Type B pancreatic cell (in vitro differentiated cells): Measurements from ENCODE around the gene TTC36. TPM values are rescaled to one million over a fixed set of nuclear protein-coding genes. Genes with fewer than 3 reads are reported as not detected.

Experiments used
- DNase-seq: peaks from one replicate; pipeline ENCODE4 v3.0.0; 2021; ENCODE audit warnings: mixed read lengths; ENCODE audit not compliant: unreplicated experiment; ENCODE audit errors: extremely low spot score
- H3K27ac Mint-ChIP-seq: 2 replicates; pipeline ENCODE4 v1.8.0; 2021; ENCODE audit warnings: mild to moderate bottlenecking, mixed read lengths
- H3K27me3 Mint-ChIP-seq: 2 replicates; pipeline ENCODE4 v1.8.0; 2021; ENCODE audit warnings: mixed read lengths
- H3K36me3 Mint-ChIP-seq: 2 replicates; pipeline ENCODE4 v1.8.0; 2021; ENCODE audit warnings: mixed read lengths
- H3K4me1 Mint-ChIP-seq: one replicate; pipeline ENCODE4 v1.8.0; 2021; ENCODE audit warnings: mixed read lengths; ENCODE audit not compliant: unreplicated experiment
- H3K4me3 Mint-ChIP-seq: 2 replicates; pipeline ENCODE4 v1.8.0; 2021; ENCODE audit warnings: mild to moderate bottlenecking, mixed read lengths
- H3K9me3 Mint-ChIP-seq: 2 replicates; pipeline ENCODE4 v1.8.0; 2021; ENCODE audit warnings: mixed read lengths
- total RNA-seq: library from RNA; stranded (reverse); gene quantifications from 2 replicates; pipeline ENCODE4 v1.2.1, GENCODE V29; 2021; ENCODE audit warnings: low replicate concordance
- TF ChIP-seq, protein P1 (sequence below): fragments of 200-600 bp; sonication (generic); conservative IDR thresholded peaks from 2 replicates; pipeline ENCODE4 v1.5.0; 2021; ENCODE audit warnings: antibody characterized with exemption, mild to moderate bottlenecking

TTC36 gene
- total RNA-seq, 1 donor from 2014 or later = 1.6 TPM

GRCh38 chr11:118497831-118498230 is 29.4 kb upstream of the TTC36 start:
- Mint-ChIP-seq H3K36me3 (peaks cover 38% of the 10 kb centered on the region), H3K9me3 (no peaks in the 10 kb centered on the region), H3K4me1 (no peaks in the 10 kb centered on the region), H3K4me3 (no peak overlapping the region), H3K27me3 (no peaks in the 10 kb centered on the region), H3K27ac (no peak overlapping the region)
- DNase-seq = no peak
- TF ChIP-seq, protein P1, sequence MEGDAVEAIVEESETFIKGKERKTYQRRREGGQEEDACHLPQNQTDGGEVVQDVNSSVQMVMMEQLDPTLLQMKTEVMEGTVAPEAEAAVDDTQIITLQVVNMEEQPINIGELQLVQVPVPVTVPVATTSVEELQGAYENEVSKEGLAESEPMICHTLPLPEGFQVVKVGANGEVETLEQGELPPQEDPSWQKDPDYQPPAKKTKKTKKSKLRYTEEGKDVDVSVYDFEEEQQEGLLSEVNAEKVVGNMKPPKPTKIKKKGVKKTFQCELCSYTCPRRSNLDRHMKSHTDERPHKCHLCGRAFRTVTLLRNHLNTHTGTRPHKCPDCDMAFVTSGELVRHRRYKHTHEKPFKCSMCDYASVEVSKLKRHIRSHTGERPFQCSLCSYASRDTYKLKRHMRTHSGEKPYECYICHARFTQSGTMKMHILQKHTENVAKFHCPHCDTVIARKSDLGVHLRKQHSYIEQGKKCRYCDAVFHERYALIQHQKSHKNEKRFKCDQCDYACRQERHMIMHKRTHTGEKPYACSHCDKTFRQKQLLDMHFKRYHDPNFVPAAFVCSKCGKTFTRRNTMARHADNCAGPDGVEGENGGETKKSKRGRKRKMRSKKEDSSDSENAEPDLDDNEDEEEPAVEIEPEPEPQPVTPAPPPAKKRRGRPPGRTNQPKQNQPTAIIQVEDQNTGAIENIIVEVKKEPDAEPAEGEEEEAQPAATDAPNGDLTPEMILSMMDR = no peak

- no peaks in the 10 kb centered on the region for H3K9me3 Mint-ChIP-seq
- no peak overlapping the region for H3K27ac Mint-ChIP-seq
- H3K36me3 Mint-ChIP-seq = peaks cover 48% of the 10 kb centered on the region
- no peak overlapping the region for H3K4me3 Mint-ChIP-seq
- no peaks in the 10 kb centered on the region for H3K27me3 Mint-ChIP-seq
- no peaks in the 10 kb centered on the region for H3K4me1 Mint-ChIP-seq
- DNase-seq = no peak
- TF ChIP-seq, protein P1 = no peak
These were observed 24.1 kb upstream of the TTC36 start for GRCh38 chr11:118503216-118503615.

GRCh38 chr11:118511601-118512000 is 15.7 kb upstream of the TTC36 start:
- peaks cover 28% of the 10 kb centered on the region for H3K36me3 Mint-ChIP-seq
- no peak overlapping the region for H3K4me3 Mint-ChIP-seq
- no peak for DNase-seq
- no peaks in the 10 kb centered on the region for H3K9me3 Mint-ChIP-seq
- H3K27ac Mint-ChIP-seq = no peak overlapping the region
- TF ChIP-seq, protein P1 = no peak
- no peaks in the 10 kb centered on the region for H3K27me3 Mint-ChIP-seq
- H3K4me1 Mint-ChIP-seq = no peaks in the 10 kb centered on the region

DNA sequence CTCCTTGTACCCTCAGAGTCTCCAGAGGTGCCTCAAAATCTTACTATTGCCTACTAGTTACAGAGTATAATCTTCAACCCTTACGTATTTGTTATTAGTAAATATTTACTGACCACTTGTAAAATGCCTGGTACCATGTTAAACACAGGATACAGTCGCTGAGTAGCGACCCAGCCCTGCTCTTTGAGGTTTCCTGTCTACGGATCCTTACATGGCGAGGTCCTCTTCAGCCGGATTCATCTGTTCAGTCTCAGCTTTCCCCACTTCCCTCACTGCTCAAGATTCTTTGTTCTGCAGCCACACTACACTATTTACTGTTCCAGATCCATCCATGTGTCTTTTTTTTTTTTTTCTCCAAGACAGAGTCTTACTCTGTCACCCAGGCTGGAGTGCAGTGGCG is 13.2 kb upstream of the TTC36 start:
- no peaks in the 10 kb centered on the region for H3K27me3 Mint-ChIP-seq
- DNase-seq = no peak
- H3K9me3 Mint-ChIP-seq = no peaks in the 10 kb centered on the region
- TF ChIP-seq, protein P1 = no peak
- no peak overlapping the region for H3K4me3 Mint-ChIP-seq
- no peaks in the 10 kb centered on the region for H3K4me1 Mint-ChIP-seq
- peak overlapping the region; percentile 8 for H3K27ac Mint-ChIP-seq
- H3K36me3 Mint-ChIP-seq = peaks cover 31% of the 10 kb centered on the region

DNA sequence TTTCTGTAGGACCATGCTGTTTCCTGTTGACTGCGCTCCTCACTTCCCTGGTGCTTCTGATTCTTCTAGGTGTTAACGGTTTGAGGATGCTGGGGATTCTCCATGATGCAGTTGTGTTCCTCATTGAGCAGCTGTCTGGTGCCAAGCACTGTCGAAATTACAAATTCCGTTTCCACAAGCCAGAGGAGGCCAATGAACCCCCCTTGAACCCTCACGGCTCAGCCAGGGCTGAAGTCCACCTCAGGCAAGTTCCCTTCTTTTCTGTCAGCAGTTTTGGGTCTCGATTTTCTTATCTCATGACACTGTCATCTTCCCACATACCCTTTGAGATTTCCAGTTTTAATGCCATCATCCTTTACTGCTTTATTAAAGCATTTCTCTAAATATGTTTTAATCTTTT is 7.7 kb upstream of the TTC36 start:
- Mint-ChIP-seq H3K9me3 (no peaks in the 10 kb centered on the region), H3K4me1 (no peaks in the 10 kb centered on the region), H3K36me3 (peaks cover 39% of the 10 kb centered on the region), H3K4me3 (no peak overlapping the region), H3K27ac (no peak overlapping the region), H3K27me3 (no peaks in the 10 kb centered on the region)
- TF ChIP-seq, protein P1 = no peak
- DNase-seq = no peak

GRCh38 chr11:118521892-118522311 is 5.4 kb upstream of the TTC36 start:
- Mint-ChIP-seq H3K27ac (no peak overlapping the region), H3K27me3 (no peaks in the 10 kb centered on the region), H3K9me3 (no peaks in the 10 kb centered on the region), H3K4me3 (no peak overlapping the region), H3K36me3 (peaks cover 24% of the 10 kb centered on the region), H3K4me1 (no peaks in the 10 kb centered on the region)
- TF ChIP-seq, protein P1 = no peak
- DNase-seq = no peak
